Body of pancreas (tissue), 4 donors: ENCODE measurements around the gene TNFAIP8L3.

ENCODE experiments used
- POLR2A ChIP-seq, 3 donors: fragments of 450-650 bp; IDR thresholded peaks; one replicate each; pipeline ENCODE4 v1.6.1; 2016; ENCODE audit warnings: antibody characterized with exemption in 3 of 3, mild to moderate bottlenecking in 2 of 3
- TF ChIP-seq, protein P1 (sequence below), 7 experiments: fragments of 450-650 bp in 4 of 7; fragments of 200-600 bp in 3 of 7; sonication (generic) in 3 of 7; IDR thresholded peaks; one replicate each; pipeline ENCODE4 v1.5.1; 2016 to 2019; ENCODE audit warnings: antibody characterized with exemption in 7 of 7

DNA sequence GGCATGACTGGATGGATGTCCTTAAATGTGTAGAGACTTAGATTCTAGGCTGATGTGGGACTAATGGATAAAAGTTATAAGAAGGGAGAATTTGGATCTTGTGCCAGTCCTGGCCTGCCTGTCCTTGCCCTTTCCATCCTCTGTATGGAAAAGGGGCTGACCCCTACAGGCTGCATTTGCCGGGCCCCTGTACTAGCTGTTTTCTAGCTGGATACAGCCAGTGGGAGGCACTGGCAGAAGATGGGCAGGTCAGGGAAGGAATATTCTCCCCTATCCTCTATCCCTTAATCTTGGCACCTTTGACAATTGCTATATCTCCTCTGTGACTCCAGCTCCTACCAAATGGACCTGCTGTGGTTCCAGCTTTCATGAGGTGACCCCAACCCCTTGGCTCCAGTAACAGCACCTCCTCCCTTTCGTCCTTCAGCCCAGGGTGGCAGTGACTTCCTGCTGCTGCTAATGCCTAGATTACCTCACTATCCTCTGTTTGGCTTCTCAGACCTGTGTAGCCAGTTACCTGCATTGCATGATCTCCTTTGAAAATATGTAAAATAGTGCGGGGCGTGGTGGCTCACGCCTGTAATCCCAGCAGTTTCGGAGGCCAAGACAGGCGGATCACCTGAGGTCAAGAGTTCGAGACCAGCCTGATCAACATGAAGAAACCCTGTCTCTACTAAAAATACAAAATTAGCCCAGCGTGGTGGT, 6.2 kb upstream of the TNFAIP8L3 start:
- TF ChIP-seq, protein P1, sequence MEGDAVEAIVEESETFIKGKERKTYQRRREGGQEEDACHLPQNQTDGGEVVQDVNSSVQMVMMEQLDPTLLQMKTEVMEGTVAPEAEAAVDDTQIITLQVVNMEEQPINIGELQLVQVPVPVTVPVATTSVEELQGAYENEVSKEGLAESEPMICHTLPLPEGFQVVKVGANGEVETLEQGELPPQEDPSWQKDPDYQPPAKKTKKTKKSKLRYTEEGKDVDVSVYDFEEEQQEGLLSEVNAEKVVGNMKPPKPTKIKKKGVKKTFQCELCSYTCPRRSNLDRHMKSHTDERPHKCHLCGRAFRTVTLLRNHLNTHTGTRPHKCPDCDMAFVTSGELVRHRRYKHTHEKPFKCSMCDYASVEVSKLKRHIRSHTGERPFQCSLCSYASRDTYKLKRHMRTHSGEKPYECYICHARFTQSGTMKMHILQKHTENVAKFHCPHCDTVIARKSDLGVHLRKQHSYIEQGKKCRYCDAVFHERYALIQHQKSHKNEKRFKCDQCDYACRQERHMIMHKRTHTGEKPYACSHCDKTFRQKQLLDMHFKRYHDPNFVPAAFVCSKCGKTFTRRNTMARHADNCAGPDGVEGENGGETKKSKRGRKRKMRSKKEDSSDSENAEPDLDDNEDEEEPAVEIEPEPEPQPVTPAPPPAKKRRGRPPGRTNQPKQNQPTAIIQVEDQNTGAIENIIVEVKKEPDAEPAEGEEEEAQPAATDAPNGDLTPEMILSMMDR (IDR thresholded peaks at IDR 0.05): no peak
- no peak for TF ChIP-seq POLR2A (IDR thresholded peaks at IDR 0.05)
